ENCODE measurements around the gene NAAA. TPM values are rescaled to one million over a fixed set of nuclear protein-coding genes. Genes with fewer than 3 reads are reported as not detected.
A peak's percentile ranks its signal among the peaks of the same experiment; 100 is the strongest.
"Not testable (repeated sequence)": the region's sequence is repeated elsewhere in the genome, so short reads cannot be mapped to it uniquely, and the experiment has no call there.

Gene NAAA
- 34.3 and 70.4 TPM in 2 replicates for total RNA-seq (2014; rRNA removed; shearing (Covaris generic))

DNA sequence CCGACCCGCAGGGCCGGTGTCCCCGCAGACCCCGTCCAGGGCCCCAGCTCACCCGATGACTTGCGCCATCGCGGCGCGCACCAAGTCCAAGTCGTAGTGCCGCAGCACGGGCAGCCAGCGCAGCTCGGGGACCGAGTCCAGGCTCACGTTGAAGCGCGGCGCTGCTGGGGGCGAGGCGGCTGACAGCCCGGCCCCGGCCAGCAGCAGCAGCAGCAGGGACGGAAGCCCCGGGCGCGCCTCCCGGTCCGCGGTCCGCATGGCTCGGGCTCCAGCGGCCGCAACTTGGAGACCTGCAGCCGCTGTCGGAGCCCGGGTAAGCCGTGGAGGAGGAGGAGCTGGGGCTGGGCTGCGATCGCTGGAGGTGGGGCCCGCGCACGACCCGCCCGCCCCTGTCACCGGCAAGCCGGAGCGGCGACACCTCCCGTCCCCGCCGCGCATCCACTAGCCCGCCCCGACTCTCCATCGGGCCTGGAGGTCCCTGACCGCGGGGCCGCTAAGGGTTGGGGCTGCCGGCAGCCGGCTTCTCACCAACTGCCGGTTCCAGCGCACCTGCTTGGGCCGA lies at the start of gene NAAA:
NAAA (minus strand) TSS at position 322 of the 562 bp plus-strand sequence; CDS start at position 258, 64 bp downstream.
- peak within 1 kb of the TSS; percentile 56 for H3K4me3 ChIP-seq
- peak within 1 kb of the TSS; percentile 28; the same call in 1 of the 2 replicates for H3K27ac ChIP-seq
- no peaks in the 10 kb centered on the region for H3K27me3 ChIP-seq (replicated peaks)
- peak; percentile 81 to 83 for DNase-seq (ENCODE audit: low read depth in 1 of 2, low spot score in 2 of 2)
- H3K9me3 ChIP-seq (replicated peaks): no peaks in the 10 kb centered on the region
- peaks cover 6% of the 10 kb centered on the region; the same call in 1 of the 2 replicates for H3K4me1 ChIP-seq (replicated peaks)
- peaks cover 9% of the 10 kb centered on the region; the same call in 1 of the 2 replicates for H3K36me3 ChIP-seq

DNA sequence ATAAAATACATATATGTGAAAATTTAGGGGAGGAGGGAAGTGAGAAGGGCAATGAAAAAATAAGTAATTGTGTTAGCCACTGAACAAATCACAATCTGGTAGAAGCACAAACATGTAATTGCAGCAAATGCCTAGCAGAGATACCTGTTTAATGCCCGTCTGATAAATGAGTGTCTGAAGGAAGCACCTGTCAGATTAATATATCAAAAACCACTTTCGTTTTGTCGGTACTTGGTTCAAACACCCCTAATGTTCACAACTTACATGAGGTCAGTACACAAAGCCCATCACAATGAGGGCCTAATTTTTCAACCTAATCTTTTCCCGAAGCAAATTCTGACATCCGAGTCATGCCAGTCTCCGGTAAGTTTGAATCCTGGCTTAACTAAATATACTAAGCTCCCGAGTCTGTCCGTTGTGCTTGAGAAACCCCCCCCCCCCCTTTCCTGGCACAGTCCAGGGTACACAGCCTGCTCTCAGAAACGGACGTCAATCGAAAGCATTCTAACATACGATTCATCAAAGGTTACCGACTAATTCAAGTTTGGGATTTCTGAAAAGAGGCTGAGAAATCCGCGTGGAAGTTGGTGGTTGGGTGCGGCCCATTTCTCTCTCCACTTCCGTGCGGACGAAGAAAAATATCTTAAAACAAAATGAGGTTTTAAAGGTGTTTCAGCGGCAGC lies 49.2 kb upstream of the NAAA start:
- Histone ChIP-seq H3K27ac (peak overlapping the region; percentile 48), H3K4me3 (peak overlapping the region; percentile 69), H3K36me3 (peaks cover 15% of the 10 kb centered on the region), H3K9me3 (replicated peaks) (no peaks in the 10 kb centered on the region), H3K27me3 (replicated peaks) (0 out of 2 replicates have a peak, but pooled peaks cover 4% of the 10 kb centered on the region), H3K4me1 (replicated peaks) (peaks cover 20% of the 10 kb centered on the region)
- peak in 1 of 2 experiments; percentile 22 for DNase-seq (ENCODE audit: low read depth in 1 of 2, low spot score in 2 of 2)

DNA sequence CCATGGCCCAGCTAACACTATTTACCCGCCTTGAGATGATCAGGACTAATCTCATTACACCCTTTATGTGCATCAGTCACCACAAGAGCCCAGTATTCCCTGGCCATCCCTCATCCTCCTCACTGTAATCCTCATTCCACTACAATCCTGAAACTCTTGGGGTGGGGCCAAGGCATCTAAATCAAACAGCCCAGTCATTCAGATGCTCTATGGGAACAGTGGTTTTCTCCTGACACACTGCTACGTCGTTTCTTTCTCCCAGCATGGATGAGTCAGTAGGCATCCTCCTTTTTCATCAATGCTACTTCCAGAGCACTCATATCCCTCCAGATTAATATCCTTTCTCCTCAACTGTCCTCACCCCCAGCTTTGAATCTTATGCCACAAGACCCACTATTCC lies 44.3 kb upstream of the NAAA start:
- Histone ChIP-seq H3K4me3 (no peak overlapping the region), H3K4me1 (replicated peaks) (peaks cover 20% of the 10 kb centered on the region), H3K36me3 (peaks cover 39% of the 10 kb centered on the region), H3K27me3 (replicated peaks) (no peaks in the 10 kb centered on the region), H3K9me3 (replicated peaks) (no peaks in the 10 kb centered on the region), H3K27ac (no peak overlapping the region)
- peak; percentile 10 to 46 for DNase-seq (ENCODE audit: low read depth in 1 of 2, low spot score in 2 of 2)

DNA sequence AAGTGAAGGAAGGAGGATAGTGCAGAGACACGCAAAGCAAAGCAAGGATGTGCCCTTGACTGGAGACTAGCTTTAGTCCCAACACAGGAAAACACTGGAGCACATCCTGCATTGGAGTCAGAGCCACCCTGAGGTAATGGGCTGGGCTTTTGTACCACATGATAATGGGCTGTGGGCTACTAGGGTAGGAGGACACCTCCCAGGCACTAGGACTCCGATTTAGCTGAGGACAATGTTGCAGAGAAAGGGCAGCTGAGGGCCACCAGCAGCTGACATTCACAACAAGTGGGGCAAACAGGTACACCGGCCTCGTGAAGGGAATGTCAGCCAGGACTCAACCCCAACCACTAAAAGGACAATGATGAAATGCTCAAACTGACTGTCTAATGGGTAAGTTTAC lies 39.8 kb upstream of the NAAA start:
- H3K9me3 ChIP-seq (replicated peaks): no peaks in the 10 kb centered on the region
- peaks cover 61% of the 10 kb centered on the region for H3K36me3 ChIP-seq
- no peaks in the 10 kb centered on the region for H3K27me3 ChIP-seq (replicated peaks)
- no peak for DNase-seq (ENCODE audit: low read depth in 1 of 2, low spot score in 2 of 2)
- no peak overlapping the region for H3K27ac ChIP-seq
- H3K4me3 ChIP-seq: no peak overlapping the region
- H3K4me1 ChIP-seq (replicated peaks): peaks cover 6% of the 10 kb centered on the region; the same call in 1 of the 2 replicates

DNA sequence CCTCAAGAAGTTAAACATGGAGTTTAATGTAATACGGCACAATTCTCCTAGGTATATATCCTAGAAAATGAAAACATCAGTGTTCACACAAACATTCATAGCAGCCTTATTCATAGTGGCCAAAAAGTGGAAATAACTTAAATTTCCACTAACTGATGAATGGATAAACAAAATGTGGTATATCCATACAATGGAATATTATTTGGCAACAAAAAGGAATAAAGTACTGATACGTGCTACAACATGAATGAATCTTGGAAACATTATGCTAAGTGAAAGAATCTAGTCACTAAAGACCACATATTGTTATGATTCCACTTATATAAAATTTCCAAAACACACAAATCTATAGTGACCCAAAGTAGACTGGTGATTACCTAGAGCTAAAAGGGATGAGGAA lies 35.4 kb upstream of the NAAA start:
- H3K27me3 ChIP-seq (replicated peaks): no peaks in the 10 kb centered on the region
- H3K4me1 ChIP-seq (replicated peaks): no peaks in the 10 kb centered on the region
- peaks cover 89% of the 10 kb centered on the region for H3K36me3 ChIP-seq
- no peaks in the 10 kb centered on the region for H3K9me3 ChIP-seq (replicated peaks)
- DNase-seq (ENCODE audit: low read depth in 1 of 2, low spot score in 2 of 2): no peak
- H3K27ac ChIP-seq: no peak overlapping the region
- H3K4me3 ChIP-seq: no peak overlapping the region

DNA sequence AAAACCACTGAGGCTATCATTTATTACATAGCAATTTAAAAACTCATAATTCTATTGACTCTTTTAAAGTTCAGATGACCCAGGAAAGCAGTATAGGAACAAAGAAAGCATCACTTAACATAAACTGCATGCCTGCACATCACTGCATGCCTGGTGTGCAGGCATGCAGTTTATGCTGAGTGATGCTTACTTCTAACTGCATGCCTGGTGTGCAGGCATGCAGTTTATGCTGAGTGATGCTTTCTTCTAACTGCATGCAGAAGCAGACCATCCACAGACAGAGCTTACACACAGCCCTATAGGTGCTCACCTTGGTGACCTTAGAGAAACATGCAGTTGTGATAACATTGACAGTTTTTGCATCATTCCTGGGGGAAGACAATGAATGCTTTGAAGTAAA lies 33.0 kb upstream of the NAAA start:
- Histone ChIP-seq H3K27me3 (replicated peaks) (no peaks in the 10 kb centered on the region), H3K9me3 (replicated peaks) (no peaks in the 10 kb centered on the region), H3K27ac (no peak overlapping the region), H3K4me1 (replicated peaks) (no peaks in the 10 kb centered on the region), H3K36me3 (peaks cover 90% of the 10 kb centered on the region), H3K4me3 (no peak overlapping the region)
- no peak for DNase-seq (ENCODE audit: low read depth in 1 of 2, low spot score in 2 of 2)

DNA sequence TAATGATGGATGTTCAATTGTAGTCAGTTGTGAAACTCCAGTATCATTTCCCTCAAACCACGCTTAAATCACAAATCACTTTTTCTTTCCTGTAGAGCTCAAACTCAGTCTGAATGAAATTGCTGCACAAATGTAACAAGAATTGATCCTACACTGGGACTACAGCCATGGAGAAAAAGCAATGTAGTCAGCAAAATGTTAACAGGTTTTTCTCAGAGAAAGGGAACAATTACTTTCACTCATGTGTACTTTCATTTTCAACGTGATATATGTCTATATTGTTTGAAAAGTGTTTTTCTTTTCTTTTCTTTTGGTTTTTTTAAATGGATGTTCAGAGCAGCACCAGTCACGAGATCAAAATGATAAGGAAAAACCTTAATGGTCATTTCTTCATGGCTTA lies 27.3 kb upstream of the NAAA start:
- H3K27me3 ChIP-seq (replicated peaks): no peaks in the 10 kb centered on the region
- H3K36me3 ChIP-seq: peaks cover 96% of the 10 kb centered on the region
- no peak overlapping the region for H3K4me3 ChIP-seq

DNA sequence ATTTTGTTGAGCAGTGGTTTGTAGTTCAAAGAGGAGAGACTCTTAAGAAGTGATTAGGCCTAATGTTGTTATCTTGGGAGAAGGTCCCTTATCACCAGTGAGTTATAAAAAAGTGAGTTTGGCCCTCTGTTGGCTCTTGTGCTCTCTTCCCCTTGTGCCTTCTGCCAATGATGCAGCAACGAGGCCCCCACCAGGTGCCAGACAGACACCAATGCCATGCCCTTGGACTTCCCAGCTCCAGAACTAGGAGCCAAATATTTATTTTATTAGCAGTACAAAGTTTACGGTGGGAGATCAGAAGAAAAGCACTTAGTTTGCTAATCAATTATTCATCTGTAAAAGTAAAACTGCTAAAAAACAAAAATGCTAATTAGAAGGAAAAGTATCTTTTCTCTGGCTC lies 22.7 kb upstream of the NAAA start:
- H3K9me3 ChIP-seq (replicated peaks): no peaks in the 10 kb centered on the region
- DNase-seq (ENCODE audit: low read depth in 1 of 2, low spot score in 2 of 2): no peak
- H3K4me3 ChIP-seq: no peak overlapping the region
- H3K4me1 ChIP-seq (replicated peaks): no peaks in the 10 kb centered on the region
- H3K27me3 ChIP-seq (replicated peaks): no peaks in the 10 kb centered on the region
- H3K36me3 ChIP-seq: peaks cover 95% of the 10 kb centered on the region
- no peak overlapping the region for H3K27ac ChIP-seq

More for the DNA sequence above, 27.3 kb upstream of the NAAA start:
- H3K27ac ChIP-seq: no peak overlapping the region
- H3K9me3 ChIP-seq (replicated peaks): no peaks in the 10 kb centered on the region
- H3K4me1 ChIP-seq (replicated peaks): no peaks in the 10 kb centered on the region
- no peak for DNase-seq (ENCODE audit: low read depth in 1 of 2, low spot score in 2 of 2)

DNA sequence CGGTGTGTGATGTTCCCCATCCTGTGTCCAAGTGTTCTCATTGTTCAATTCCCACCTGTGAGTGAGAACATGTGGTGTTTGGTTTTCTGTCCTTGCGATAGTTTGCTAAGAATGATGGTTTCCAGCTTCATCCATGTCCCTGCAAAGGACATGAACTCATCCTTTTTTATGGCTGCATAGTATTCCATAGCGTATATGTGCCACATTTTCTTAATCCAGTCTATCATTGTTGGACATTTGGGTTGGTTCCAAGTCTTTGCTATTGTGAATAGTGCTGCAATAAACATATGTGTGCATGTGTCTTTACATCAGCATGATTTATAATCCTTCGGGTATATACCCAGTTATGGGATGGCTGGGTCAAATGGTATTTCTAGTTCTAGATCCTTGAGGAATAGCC lies 21.3 kb upstream of the NAAA start:
- H3K36me3 ChIP-seq: peaks cover 95% of the 10 kb centered on the region
- DNase-seq (ENCODE audit: low read depth in 1 of 2, low spot score in 2 of 2): not testable (repeated sequence)

DNA sequence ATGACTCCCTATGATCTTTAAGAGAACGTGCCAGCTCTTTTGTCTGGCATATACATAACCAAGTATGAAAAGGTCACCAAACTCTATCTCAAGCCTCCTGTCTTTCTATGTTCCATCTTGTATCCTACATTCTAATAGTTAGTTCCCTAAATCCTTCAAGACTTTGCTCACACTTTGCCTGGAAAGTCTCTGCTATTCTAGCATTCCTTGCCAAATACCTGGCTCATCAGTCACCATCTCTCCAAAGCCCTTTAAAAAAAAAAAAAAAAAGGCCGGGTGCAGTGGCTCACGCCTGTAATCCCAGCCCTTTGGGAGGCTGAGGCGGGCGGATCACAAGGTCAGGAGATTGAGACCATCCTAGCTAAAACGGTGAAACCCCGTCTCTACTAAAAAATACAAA lies 17.7 kb upstream of the NAAA start:
- not testable (repeated sequence) for H3K4me1 ChIP-seq (replicated peaks); H3K4me3 ChIP-seq; DNase-seq (ENCODE audit: low read depth in 1 of 2, low spot score in 2 of 2); H3K9me3 ChIP-seq (replicated peaks); H3K27me3 ChIP-seq (replicated peaks); H3K27ac ChIP-seq
- peaks cover 89% of the 10 kb centered on the region for H3K36me3 ChIP-seq

More for the DNA sequence above, 21.3 kb upstream of the NAAA start:
- not testable (repeated sequence) for H3K4me3 ChIP-seq; H3K9me3 ChIP-seq (replicated peaks); H3K4me1 ChIP-seq (replicated peaks); H3K27me3 ChIP-seq (replicated peaks); H3K27ac ChIP-seq

DNA sequence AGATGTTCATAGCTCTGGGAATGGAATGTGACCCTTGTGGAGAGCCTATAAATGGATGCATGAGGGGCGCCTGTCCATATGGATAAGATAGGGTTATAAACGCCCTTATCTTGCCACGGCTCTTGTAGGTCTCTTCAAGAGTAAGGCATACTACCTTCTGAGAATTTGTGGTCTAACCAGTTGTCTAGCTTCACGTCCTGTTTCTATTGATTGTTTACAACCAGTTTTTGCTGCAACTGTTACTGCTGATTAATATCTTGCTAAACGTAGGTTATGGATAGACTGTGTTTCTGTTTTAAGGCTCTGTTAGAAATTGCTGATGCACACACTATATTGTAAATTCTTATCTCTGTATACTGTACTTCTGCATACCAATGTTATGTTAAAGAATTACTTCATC lies 14.0 kb upstream of the NAAA start:
- H3K27ac ChIP-seq; DNase-seq (ENCODE audit: low read depth in 1 of 2, low spot score in 2 of 2); H3K4me3 ChIP-seq; H3K27me3 ChIP-seq (replicated peaks); H3K9me3 ChIP-seq (replicated peaks): not testable (repeated sequence)
- peaks cover 15% of the 10 kb centered on the region for H3K4me1 ChIP-seq (replicated peaks)
- peaks cover 82% of the 10 kb centered on the region for H3K36me3 ChIP-seq

DNA sequence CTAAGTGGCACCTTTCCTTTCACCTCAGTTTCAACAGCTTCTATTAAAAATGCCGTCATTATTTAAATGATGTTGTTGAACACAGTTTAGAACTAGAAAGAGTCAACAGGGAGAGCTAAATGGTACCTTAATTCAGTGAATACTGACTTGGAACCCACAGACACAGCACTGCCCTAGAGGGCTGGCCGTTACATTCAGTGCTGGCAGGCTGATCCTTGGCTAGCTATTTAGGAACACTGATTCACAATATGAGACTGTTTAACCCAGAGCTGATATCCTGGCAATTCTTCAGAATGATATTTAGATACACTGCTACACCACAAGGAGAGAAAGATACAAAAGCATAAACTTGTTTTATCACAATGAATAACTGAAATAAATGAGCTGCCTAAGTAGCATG lies 12.7 kb upstream of the NAAA start:
- Histone ChIP-seq H3K4me1 (replicated peaks) (peaks cover 17% of the 10 kb centered on the region), H3K27me3 (replicated peaks) (no peaks in the 10 kb centered on the region), H3K36me3 (peaks cover 80% of the 10 kb centered on the region), H3K4me3 (no peak overlapping the region), H3K27ac (no peak overlapping the region), H3K9me3 (replicated peaks) (no peaks in the 10 kb centered on the region)
- DNase-seq (ENCODE audit: low read depth in 1 of 2, low spot score in 2 of 2): no peak

DNA sequence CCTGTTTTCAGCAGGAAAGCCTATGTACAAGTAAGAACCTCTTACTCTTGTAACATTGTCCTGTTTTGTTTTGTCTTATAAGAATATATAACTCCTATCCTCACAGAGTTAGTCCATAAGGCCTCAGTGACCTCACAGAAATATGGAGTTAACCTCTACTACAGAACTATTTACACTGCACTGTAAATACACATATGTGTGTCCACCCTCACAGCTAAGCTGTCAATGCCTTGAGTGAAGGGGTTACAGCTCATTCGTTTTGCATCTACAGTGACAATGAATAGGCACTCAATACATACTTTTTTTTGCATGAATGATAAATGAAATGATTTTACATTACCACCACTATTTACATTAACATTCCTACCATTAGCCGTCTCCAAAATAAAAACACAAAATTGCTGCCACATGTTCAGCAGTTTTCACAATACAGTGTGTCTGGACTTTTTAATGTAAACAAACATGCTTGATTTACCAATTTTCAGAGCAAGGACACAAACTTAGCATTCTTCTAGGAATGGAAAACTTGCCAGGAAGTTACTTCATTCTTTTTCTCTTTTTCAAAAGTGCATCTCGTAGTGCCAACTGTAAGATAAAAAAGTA lies 9.5 kb upstream of the NAAA start:
- H3K27me3 ChIP-seq (replicated peaks): no peaks in the 10 kb centered on the region
- peaks cover 64% of the 10 kb centered on the region for H3K36me3 ChIP-seq
- no peak overlapping the region for H3K4me3 ChIP-seq
- H3K27ac ChIP-seq: peak overlapping the region; percentile 65
- DNase-seq (ENCODE audit: low read depth in 1 of 2, low spot score in 2 of 2): peak in 1 of 2 experiments; percentile 66
- H3K4me1 ChIP-seq (replicated peaks): peaks cover 17% of the 10 kb centered on the region
- no peaks in the 10 kb centered on the region for H3K9me3 ChIP-seq (replicated peaks)

DNA sequence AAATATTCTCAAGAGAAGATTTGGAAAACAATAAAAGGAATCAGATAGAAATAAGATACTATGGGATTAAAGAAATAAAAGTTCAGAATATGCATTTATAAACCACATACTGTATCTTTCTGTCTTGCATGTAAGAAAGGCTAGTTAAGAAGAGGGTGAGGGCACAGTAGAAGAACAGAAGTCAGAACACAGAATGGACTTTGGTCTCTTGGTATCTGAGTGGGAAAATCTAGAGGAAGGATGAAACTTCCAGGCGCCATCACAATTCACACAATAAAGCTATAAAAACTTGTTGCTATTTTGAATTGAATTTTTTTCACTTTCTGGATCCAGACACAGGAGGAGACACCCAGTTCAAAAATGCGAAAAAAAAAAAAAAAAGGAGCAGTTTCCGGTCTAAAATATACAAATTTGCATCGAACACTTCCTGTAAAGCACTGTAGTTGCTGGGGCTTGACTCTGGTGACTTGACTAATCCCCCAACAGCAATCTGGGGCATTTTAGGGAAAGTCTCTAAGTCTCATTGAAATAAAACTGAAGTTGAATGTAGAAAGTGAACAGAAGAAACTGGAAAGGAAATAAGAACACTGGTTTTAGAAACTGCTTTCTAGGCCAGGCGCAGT lies 8.1 kb upstream of the NAAA start:
- Histone ChIP-seq H3K27me3 (replicated peaks) (no peaks in the 10 kb centered on the region), H3K27ac (no peak overlapping the region), H3K4me1 (replicated peaks) (peaks cover 17% of the 10 kb centered on the region), H3K9me3 (replicated peaks) (no peaks in the 10 kb centered on the region), H3K36me3 (peaks cover 55% of the 10 kb centered on the region), H3K4me3 (no peak overlapping the region)
- no peak for DNase-seq (ENCODE audit: low read depth in 1 of 2, low spot score in 2 of 2)

All from SJSA1 (cell line).